GM12891 (cell line): Measurements from ENCODE around the gene SRGAP1.

Source experiments
- PAX5 ChIP-seq: IDR thresholded peaks from 2 replicates; pipeline ENCODE4 v1.6.1; 2011; ENCODE audit warnings: low read length, moderate library complexity, mild to moderate bottlenecking; ENCODE audit not compliant: insufficient read depth, severe bottlenecking
- POLR2A ChIP-seq: IDR thresholded peaks from 2 replicates; pipeline ENCODE4 v1.6.1; 2011; ENCODE audit warnings: low read depth, low read length, control low read depth
- POLR2AphosphoS5 ChIP-seq: IDR thresholded peaks from 2 replicates; pipeline ENCODE4 v1.6.1; 2011; ENCODE audit warnings: low read depth, low read length, control low read depth
- SPI1 ChIP-seq: IDR thresholded peaks from 2 replicates; pipeline ENCODE4 v1.6.1; 2011; ENCODE audit warnings: low read depth, low read length, control low read depth
- TAF1 ChIP-seq: IDR thresholded peaks from 2 replicates; pipeline ENCODE4 v1.6.1; 2011; ENCODE audit warnings: low read depth, low read length, control low read depth

GRCh38 chr12:64171715-64172114 lies 327.2 kb downstream of the SRGAP1 start:
- TF ChIP-seq POLR2A (no peak), TAF1 (no peak), POLR2AphosphoS5 (no peak), PAX5 (no peak), SPI1 (no peak)
